Cardiac fibroblast (primary cell): ENCODE measurements around the gene PIK3R1.
A peak's percentile ranks its signal among the peaks of the same experiment; 100 is the strongest.

Experiments
- DNase-seq, 2 donors: peaks; one replicate each; pipeline versions ENCODE4 v3.0.0 to v3.0.0-alpha.2; 2010; ENCODE audit warnings: low read depth in 2 of 2
- H3K4me3 ChIP-seq, 2 donors: replicated peaks in 1 of 2; 1 replicate in 1 of 2; 2 replicates in 1 of 2; pipeline ENCODE4 v1.5.1; 2011; ENCODE audit warnings: low read depth in 2 of 2, low read length in 2 of 2, mild to moderate bottlenecking in 2 of 2, moderate library complexity in 1 of 2
- CTCF ChIP-seq: IDR thresholded peaks from one replicate; pipeline ENCODE4 v1.5.1; 2011; ENCODE audit warnings: low read depth, mild to moderate bottlenecking, low read length, inconsistent platforms

The PIK3R1 gene

GRCh38 chr5:68287631-68287975 is 72.0 kb downstream of the PIK3R1 start:
- DNase-seq = no peak

GRCh38 chr5:68287976-68288706 is 72.6 kb downstream of the PIK3R1 start:
- H3K4me3 ChIP-seq = peak overlapping the region; percentile 34 to 52
- peak; percentile 53 to 57 for DNase-seq

More at GRCh38 chr5:68287631-68287975, 72.0 kb downstream of the PIK3R1 start:
- peak overlapping the region; percentile 34 to 52 for H3K4me3 ChIP-seq
- no peak for TF ChIP-seq CTCF

GRCh38 chr5:68288707-68289134 is 73.2 kb downstream of the PIK3R1 start:
- no peak for TF ChIP-seq CTCF
- DNase-seq = no peak
- peak overlapping the region; percentile 32 to 52 for H3K4me3 ChIP-seq

More at GRCh38 chr5:68287976-68288706, 72.6 kb downstream of the PIK3R1 start:
- TF ChIP-seq CTCF = no peak

- no peak overlapping the region for H3K4me3 ChIP-seq
- DNase-seq = no peak
- no peak for TF ChIP-seq CTCF
These were observed 73.9 kb downstream of the PIK3R1 start for GRCh38 chr5:68289498-68289897.

- DNase-seq = peak; percentile 52 to 69
- TF ChIP-seq CTCF = no peak
- H3K4me3 ChIP-seq = no peak overlapping the region
These were observed 74.7 kb downstream of the PIK3R1 start for GRCh38 chr5:68290260-68290674.

GRCh38 chr5:68290847-68291246 is 75.3 kb downstream of the PIK3R1 start:
- no peak overlapping the region for H3K4me3 ChIP-seq
- TF ChIP-seq CTCF = no peak
- DNase-seq = no peak

GRCh38 chr5:68292316-68292715 is 76.8 kb downstream of the PIK3R1 start:
- DNase-seq = peak; percentile 28 to 39
- TF ChIP-seq CTCF = no peak
- H3K4me3 ChIP-seq = no peak overlapping the region
